ENCODE measurements around the gene RAD21L1.

DNA sequence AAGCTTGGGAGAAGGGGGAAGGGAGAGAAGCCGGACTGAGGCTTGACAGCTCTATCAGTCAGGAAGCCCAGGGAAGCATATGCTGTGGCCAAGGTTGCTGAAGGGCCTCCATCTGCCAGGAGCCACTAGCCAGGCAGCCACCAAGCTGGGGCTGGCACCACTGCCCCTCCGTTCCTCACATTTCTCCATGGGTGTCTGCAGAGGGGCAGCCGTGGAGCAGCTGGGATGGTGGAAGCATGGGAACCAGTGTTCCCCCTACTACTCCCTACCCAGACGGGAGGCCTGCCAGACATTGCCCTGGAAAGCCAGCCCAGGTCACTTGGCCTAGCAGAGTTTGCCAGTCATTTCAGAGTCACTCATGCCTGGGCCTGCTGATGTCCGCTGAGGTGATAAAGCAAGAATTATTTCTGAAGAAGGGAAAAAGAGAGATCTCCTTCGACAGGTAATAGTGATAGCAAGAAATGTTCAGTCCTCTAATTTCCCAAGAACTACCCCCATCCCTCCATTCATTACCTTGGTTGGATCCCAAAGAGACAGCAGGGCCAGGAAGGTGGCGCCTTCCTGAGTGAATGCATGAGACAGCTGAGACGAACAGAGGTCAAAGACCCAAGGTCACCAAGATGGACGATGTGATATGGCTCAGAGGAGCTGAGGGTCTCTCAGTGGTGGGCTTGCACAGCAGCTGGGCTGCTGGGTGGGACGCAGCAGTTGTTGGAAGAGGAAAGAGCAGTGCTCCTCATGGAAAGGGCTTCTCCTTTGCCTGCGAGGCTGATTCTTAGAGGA, 62.1 kb downstream of the RAD21L1 start:
- TF ChIP-seq CTCF (IDR thresholded peaks at IDR 0.05; ENCODE audit: extremely low read depth in 1 of 2, insufficient read depth in 1 of 2, low read depth in 1 of 2, low read length in 2 of 2) = no peak
- TF ChIP-seq POLR2A (IDR thresholded peaks at IDR 0.05; ENCODE audit: low read depth, low read length) = no peak
